CD4-positive, alpha-beta T cell treated with Interleukin-4 for 1 hour (primary cell): Measurements from ENCODE around the gene HTT.
"Not testable (repeated sequence)": the region's sequence is repeated elsewhere in the genome, so short reads cannot be mapped to it uniquely, and the experiment has no call there.

Source experiments
- DNase-seq, 2 donors: peaks; one replicate each; pipeline ENCODE4 v3.0.0-alpha.2; 2020 to 2022

Gene HTT

GRCh38 chr4:3124070-3124767 is 49.7 kb downstream of the HTT start:
- no peak for DNase-seq

DNA sequence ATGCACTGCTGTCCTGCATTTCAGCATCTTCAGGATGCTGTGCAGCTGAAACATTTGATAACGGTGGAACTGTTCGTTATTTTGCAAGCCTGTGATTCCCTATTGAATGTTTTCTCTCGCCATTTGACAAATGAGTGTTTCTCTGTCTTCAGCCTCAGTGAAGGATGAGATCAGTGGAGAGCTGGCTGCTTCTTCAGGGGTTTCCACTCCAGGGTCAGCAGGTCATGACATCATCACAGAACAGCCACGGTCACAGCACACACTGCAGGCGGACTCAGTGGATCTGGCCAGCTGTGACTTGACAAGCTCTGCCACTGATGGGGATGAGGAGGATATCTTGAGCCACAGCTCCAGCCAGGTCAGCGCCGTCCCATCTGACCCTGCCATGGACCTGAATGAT is 52.6 kb downstream of the HTT start:
- no peak for DNase-seq

GRCh38 chr4:3128058-3128457 is 53.6 kb downstream of the HTT start:
- DNase-seq = no peak

DNA sequence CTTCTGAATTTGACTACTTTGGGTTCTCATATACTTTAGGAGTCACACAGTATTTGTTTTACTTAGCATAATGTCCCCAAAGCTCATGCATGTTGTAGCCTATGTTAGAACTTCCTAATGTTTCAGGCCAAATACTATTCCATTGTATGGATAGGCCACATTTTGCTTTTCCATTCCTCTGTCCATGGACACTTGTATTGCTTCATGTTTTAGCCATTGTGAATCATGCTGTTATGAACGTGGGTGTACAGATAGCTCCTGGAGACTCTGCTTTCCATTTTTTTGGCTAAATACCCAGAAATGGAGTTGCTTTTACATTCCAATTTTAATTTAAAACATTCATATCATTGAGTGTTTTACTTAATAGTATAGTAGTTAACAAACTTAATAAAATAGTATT is 54.5 kb downstream of the HTT start:
- no peak for DNase-seq

DNA sequence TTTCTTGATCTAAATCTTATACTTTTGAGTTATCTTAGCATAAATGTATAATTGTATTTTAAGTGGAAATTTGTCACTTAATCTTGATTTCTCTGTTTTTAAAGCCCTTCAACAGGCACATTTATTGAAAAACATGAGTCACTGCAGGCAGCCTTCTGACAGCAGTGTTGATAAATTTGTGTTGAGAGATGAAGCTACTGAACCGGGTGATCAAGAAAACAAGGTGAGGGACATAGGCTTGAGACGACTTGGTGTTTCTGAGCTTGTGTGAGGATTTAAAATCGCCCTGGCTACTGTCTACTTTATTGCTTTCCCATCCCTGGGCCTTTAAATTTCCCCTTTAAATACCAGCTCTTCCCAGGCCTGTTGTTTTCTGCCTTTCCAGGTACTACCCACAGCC is 55.7 kb downstream of the HTT start:
- DNase-seq = no peak

DNA sequence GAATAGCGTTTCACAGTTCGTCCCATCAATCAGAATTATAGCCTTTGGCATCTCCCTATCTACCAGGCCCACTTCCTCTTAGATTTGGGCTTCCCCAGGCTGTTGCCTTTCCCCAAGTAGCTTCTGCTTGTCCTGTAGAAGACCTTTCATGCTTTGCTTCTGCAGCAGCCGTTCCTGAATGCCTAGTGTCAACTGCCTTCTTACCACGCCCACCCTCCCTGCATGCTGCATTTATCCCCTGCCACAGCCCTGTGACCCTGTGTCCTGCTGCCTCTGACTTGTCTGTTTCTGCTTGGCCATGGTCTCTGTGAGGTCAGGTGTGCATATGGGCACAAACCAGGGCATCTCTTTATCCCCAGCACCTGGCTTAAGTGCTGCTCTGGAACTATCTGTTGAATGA is 56.3 kb downstream of the HTT start:
- no peak for DNase-seq

DNA sequence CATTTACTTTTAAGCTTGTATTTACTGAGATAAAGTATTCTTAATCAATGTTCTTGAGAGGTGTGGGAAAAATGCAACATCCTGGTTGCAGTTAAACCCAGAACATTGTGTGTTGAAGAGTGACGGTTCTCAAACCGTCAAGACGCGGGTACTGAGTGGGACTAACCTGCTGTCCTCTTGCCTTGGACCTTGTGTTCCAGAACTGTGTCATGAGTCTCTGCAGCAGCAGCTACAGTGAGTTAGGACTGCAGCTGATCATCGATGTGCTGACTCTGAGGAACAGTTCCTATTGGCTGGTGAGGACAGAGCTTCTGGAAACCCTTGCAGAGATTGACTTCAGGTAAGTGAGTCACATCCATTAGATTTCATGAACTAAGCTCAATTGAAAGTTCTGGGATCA is 59.7 kb downstream of the HTT start:
- DNase-seq = no peak

- no peak for DNase-seq
Observed at GRCh38 chr4:3135155-3136011, 60.9 kb downstream of the HTT start.

DNA sequence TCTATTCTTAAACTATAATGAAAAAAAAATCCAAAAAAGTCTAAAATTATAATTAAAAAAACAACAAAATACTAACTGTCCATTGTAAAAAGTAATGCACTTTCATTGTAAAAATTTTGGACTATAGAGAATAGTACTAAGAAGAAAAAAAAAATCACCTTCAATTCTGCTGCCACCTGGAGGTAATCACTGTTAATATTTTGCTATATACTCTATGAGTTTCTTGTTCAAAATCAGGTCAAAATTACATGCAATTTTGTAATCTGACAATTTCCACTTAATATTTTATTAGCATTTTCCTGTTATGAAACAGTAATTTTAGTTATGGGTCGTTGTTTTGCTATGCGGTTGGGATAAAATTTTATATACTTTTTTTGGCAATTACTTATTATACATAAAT is 62.0 kb downstream of the HTT start:
- DNase-seq = no peak

DNA sequence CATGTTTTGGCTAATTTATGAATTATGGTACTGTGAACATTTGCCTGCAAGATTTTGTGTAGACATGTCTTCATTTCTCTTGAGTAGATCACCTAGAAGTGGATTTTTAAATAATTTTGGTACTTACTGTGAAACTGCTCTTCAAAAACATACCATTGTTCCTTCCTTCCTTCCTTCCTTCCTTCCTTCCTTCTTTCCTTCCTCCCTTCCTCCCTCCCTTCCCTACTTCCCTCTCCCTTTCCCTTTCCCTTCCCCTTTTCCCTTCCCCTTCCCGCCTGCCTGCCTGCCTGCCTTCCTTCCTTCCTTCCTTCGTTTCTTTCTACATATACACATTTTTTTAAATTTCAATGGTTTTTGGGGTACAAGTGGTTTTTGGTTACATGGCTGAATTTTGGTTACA is 63.4 kb downstream of the HTT start:
- no peak for DNase-seq

- DNase-seq = no peak
Observed at GRCh38 chr4:3145234-3145924, 70.9 kb downstream of the HTT start.

GRCh38 chr4:3148926-3149325 is 74.4 kb downstream of the HTT start:
- DNase-seq = no peak

DNA sequence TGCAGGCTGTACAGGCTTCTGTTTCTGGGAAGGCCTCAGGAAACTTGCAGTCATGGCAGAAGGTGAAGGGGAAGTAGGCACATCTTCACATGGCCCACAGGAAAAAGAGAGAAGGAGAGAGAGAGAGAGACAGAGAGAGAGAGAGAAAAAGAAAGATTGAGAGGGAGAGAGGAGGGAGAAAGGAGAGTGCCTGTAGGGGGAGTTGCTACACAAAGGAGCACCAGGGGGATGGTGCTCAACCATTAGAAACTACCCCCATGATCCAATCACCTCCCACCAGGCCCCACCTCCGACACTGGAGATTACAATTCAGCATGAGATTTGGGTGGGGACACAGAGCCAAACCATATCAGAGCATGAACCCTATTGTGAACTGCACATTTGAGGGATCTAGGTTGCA is 76.8 kb downstream of the HTT start:
- DNase-seq = not testable (repeated sequence)

DNA sequence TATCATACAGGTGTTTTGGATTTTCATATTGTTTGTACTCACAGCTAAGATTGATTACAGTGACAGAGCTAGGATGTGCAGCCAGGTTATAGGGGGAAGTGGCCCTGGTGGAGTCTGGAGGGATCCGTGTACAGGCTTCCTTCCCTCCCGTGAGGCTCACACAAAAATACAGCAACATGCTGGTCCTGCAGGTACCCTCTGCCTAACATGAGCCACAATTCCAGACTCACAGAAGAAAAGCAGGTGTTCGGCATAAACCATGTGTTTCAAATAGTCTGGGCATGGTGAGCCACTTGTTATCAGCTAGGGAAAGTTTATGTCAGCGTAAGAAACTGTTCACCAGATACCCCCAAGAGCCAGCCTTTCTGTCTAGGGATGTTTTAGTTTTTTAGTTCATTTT is 82.9 kb downstream of the HTT start:
- no peak for DNase-seq

GRCh38 chr4:3158841-3159240 is 84.4 kb downstream of the HTT start:
- DNase-seq = no peak

GRCh38 chr4:3160438-3160837 is 86.0 kb downstream of the HTT start:
- no peak for DNase-seq

GRCh38 chr4:3161044-3161443 is 86.6 kb downstream of the HTT start:
- DNase-seq = not testable (repeated sequence)

GRCh38 chr4:3166434-3166833 is 92.0 kb downstream of the HTT start:
- DNase-seq = not testable (repeated sequence)

DNA sequence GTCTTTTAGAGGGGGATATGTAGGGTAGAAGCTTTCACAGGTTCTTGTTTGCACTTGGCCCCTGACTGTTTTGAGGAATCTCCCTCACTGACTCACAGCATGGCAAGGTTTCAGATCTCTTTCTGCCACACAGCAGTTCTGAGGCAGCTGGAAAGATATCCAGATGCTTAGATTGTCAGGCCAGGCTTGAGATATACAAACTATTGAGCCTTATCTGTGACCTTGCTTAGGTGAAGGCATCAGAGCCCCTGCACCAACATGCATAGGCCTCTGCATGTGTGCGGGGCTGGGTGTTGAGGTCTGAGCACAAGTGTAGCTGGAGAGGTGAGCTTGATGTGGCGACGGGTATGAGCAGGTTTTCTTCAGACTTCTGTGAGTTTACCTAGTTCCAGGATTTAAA is 93.5 kb downstream of the HTT start:
- no peak for DNase-seq

DNA sequence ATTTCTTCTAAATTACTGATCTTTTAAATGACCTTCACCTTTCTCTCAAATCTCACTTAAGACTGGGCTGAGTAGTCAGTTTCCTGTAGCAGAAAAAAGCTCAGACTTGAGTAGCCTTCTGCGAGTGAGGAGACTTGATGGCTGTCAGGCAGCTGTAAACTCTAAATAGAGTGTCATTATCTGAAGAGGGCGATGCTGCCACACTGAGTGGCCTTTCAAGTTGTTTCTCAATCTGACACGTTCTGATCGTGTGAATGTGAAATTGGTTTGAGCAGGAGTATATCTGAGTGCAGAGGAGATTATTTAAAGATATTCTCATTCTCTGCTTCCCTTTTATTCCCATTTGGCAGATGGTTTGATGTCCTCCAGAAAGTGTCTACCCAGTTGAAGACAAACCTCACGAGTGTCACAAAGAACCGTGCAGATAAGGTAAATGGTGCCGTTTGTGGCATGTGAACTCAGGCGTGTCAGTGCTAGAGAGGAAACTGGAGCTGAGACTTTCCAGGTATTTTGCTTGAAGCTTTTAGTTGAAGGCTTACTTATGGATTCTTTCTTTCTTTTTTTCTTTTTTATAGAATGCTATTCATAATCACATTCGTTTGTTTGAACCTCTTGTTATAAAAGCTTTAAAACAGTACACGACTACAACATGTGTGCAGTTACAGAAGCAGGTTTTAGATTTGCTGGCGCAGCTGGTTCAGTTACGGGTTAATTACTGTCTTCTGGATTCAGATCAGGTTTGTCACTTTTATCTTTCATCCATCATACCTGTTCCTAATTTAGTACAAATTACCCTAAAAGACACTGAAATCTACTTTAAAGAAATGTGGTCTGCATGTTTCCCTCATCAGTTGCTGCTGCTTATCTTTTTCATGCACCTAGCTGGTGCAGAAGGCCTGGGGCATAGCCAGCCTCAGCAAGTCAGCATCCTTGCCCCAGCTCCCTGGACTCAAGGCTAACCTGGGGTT is 100.2 kb downstream of the HTT start:
- no peak for DNase-seq

DNA sequence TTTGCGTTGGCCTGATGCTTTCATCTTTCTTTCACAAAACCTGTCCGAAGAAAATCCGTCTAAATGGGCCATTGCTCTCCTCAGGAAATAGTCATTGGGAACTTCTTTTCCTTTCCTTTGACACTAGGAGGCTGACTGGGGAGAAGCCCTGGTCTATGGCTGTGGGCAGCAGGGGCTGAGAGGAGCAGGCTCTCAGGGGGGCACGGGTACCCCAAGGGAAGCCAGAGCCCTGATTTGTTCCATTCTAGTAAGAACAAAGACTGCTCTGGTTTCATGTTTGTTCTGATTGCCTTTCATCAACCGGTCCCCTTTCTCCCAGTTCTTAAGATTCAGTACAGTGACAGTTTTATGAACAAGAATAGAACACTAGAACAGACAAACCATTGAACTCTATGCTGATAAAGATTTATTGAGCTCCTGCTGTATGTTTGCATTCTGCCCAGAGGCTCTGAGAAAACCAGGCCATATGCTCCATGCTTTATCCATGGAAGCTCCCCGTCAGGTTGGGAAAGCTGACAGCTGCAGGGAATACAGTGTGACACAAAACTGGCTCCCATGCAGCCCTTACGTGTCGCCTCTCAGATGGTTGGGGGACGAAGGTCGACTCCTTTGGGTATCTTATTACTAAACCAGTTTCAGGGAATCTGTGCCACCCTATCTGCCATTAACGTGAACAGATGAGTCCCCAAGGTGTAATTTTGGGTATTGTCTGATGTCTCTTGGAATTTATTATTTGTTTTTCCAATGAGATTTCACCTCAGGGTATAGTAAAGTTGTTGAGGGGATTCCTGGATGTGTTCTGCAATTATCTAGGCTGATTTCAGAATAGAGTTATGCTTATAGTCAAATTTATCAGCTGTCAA is 102.1 kb downstream of the HTT start:
- no peak for DNase-seq

- no peak for DNase-seq
Observed at GRCh38 chr4:3177426-3177825, 102.9 kb downstream of the HTT start.
